Endothelial cell of umbilical vein (primary cell): ENCODE data around the gene PHF23.

Source experiments
- CTCF ChIP-seq, 2 donors: IDR thresholded peaks; 1 replicate in 1 of 2; 2 replicates in 1 of 2; pipeline ENCODE4 v1.5.1; 2011; ENCODE audit warnings: low read length in 2 of 2, mild to moderate bottlenecking in 2 of 2, moderate library complexity in 2 of 2, control low read depth in 1 of 2, inconsistent platforms in 1 of 2, low read depth in 1 of 2; ENCODE audit not compliant: insufficient read depth in 1 of 2; ENCODE audit errors: extremely low read depth in 1 of 2
- EZH2 ChIP-seq: IDR thresholded peaks from 2 replicates; pipeline ENCODE4 v1.6.1; 2012; ENCODE audit warnings: borderline replicate concordance, low read depth, mild to moderate bottlenecking, moderate library complexity, low read length, inconsistent platforms; ENCODE audit not compliant: severe bottlenecking
- GATA2 ChIP-seq: IDR thresholded peaks from 2 replicates; pipeline ENCODE4 v1.7.0; 2011; ENCODE audit warnings: low read depth, mild to moderate bottlenecking, moderate library complexity, mixed read lengths, low read length; ENCODE audit not compliant: insufficient read length, insufficient read depth
- JUN ChIP-seq: IDR thresholded peaks from 2 replicates; pipeline ENCODE4 v1.6.1; 2011; ENCODE audit warnings: borderline replicate concordance, low read depth; ENCODE audit not compliant: insufficient read length, insufficient read depth
- MAX ChIP-seq: IDR thresholded peaks from 2 replicates; pipeline ENCODE4 v1.6.1; 2011; ENCODE audit not compliant: insufficient read depth, insufficient read length
- POLR2A ChIP-seq: IDR thresholded peaks from 2 replicates; pipeline ENCODE4 v1.6.1; 2012; ENCODE audit warnings: low read depth, mild to moderate bottlenecking, control low read depth, low read length
- POLR2AphosphoS5 ChIP-seq: IDR thresholded peaks from 2 replicates; pipeline ENCODE4 v1.6.1; 2012; ENCODE audit warnings: low read depth, mild to moderate bottlenecking, control low read depth, low read length, moderate library complexity; ENCODE audit not compliant: insufficient read depth

GRCh38 chr17:7266784-7267183, 27.5 kb upstream of the PHF23 start:
- TF ChIP-seq CTCF (IDR thresholded peaks at IDR 0.05; ENCODE audit: extremely low read depth in 1 of 2, insufficient read depth in 1 of 2, low read depth in 1 of 2, low read length in 2 of 2) = no peak
- no peak for TF ChIP-seq MAX
- no peak for TF ChIP-seq JUN
- TF ChIP-seq EZH2 = no peak
- no peak for TF ChIP-seq GATA2
- no peak for TF ChIP-seq POLR2A
- TF ChIP-seq POLR2AphosphoS5 = no peak
